CD4-positive, alpha-beta T cell treated with Interleukin-21 for 1 hour (primary cell): Measurements from ENCODE around the gene PALB2.

ENCODE experiments used
- DNase-seq: peaks from one replicate; pipeline ENCODE4 v3.0.0-alpha.2; 2020

The PALB2 gene

DNA sequence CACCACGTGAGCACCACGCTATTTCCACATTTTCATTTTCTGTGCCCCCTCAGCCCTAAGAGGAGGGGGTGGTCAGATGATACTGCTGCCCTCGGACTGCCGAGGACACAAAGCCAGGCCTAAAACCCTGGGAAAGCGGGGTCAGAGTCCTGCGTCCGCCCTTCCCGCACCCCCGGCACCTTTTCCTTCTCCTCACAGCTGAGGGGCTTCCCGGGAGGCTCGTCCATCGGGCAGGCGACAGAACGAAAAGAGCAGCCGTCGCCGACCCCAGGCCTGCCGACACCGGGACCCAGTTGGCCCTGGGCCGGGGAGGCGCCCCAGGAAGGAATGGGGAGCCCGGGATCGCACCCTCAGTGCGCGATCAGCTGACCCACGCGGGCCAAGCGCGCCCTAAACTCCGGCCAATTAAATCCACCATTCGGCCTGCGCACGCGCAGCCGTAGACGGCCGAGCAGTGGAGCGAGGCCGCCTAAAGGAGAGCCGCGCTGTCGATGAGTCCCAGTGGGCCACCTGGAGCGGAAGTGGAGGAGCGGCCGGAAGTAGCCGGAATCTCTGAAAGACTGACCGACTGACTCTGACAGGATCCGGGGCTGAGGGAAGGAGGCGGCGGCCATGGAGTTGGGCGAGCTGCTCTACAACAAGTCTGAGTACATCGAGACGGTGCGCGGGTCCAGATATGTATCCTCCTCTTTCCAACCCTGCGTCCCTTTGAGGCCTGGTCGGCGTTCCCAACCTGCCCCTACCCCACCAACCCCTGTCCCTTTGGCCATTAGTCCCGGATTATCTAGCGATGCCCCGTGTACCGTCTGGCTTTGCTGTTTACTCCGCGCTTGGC is at the start of gene PALB2, which contains the start of gene DCTN5:
Gene PALB2 (minus strand): TSS at position 380 of the 835 bp plus-strand sequence. CDS start 153 bp downstream, at position 227.
Gene DCTN5 (plus strand): TSS at position 536 of the 835 bp plus-strand sequence. CDS start 77 bp downstream, at position 613.
- peak; percentile 90 for DNase-seq

GRCh38 chr16:23689442-23690187 is 48.5 kb upstream of the PALB2 start:
- no peak for DNase-seq

- DNase-seq: no peak
These were observed 46.1 kb upstream of the PALB2 start for GRCh38 chr16:23687034-23687808.

DNA sequence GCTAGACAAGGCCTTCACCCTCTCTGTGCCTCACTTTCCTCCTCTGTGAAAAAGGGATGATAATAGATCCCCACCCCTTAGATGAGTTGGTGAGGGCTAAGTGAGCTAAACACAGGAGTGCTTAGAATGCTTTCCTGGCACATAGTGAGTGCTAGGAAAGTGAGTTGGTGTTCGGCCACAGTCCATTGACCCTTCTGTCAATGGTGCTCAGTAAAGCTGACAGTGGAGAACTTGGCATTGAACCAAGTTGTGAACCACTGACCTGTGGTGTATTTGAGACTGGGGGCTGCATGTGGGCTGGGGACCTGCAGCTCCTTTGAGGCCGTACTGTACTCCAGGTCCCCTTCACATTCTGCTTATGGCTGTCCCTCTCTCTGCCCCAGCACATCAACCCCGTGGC is 42.4 kb upstream of the PALB2 start:
- no peak for DNase-seq

GRCh38 chr16:23682181-23682580 is 41.1 kb upstream of the PALB2 start:
- no peak for DNase-seq

- DNase-seq: no peak
These were observed 38.9 kb upstream of the PALB2 start for GRCh38 chr16:23679986-23680336.

DNA sequence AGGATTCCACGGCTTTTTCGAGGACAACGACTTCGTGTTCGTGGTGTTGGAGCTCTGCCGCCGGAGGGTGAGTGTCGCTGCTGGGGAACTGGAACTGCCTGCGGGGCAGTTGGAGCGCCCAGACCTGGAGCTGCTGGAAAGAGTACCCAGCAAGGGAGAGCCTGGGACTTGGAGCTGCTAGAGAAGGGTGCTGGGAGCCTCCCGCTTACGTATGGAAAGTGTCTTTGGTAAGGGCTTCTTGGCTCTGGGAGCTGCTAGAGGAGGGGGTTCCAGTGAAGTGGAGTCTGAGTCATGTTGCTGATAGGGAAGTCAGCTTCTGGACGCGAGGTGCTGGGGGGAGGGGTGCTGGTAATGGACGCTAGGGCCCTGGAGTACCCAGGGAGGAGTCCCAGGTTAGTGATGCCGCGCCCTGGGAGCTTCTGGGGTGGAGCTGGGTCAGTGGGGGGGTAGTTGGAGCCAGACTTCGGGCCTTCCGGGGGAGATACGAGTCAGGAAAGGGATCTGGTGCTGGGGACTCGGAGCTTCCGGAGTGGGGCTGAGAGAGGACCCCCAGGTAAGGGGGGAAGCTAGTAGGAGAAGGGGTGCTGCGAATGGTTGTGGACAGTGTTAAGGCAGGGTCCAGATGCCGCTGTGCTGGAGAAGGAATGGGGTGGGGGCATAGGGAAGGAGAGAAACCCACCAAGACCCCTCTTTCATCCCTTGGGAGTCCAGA is 38.3 kb upstream of the PALB2 start:
- DNase-seq: no peak

- peak; percentile 76 for DNase-seq
These were observed 37.5 kb upstream of the PALB2 start, which contains the start of gene PLK1 for GRCh38 chr16:23678430-23679273. TSS of gene PLK1 (plus strand) at chr16:23678889. CDS start at chr16:23678933, 44 bp downstream.

DNA sequence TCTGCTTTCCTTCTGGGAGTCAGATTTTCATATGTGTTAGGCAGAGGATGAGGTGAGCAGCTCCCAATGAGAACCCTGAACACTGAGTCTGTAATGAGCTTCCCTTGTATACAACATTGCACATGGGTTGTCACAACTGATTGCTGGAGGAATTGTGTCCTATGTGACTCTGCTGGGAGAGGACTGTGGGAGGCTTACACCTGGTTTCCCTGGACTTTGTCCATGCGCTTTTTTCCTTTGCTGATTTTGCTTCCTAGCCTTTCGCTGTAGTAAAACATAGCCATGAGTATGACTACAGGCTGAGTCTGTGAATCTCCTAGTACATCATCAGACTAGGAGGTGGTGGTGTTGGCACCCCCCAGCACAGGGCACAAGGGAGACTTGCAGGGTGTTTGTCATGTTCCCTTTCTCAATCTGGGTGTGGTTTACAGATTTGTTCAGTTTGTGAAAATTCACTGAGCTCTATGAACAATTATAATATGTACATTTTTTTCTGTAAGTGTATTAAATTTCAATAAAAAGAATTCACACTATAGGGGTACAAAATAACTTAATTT is 35.9 kb upstream of the PALB2 start:
- no peak for DNase-seq

DNA sequence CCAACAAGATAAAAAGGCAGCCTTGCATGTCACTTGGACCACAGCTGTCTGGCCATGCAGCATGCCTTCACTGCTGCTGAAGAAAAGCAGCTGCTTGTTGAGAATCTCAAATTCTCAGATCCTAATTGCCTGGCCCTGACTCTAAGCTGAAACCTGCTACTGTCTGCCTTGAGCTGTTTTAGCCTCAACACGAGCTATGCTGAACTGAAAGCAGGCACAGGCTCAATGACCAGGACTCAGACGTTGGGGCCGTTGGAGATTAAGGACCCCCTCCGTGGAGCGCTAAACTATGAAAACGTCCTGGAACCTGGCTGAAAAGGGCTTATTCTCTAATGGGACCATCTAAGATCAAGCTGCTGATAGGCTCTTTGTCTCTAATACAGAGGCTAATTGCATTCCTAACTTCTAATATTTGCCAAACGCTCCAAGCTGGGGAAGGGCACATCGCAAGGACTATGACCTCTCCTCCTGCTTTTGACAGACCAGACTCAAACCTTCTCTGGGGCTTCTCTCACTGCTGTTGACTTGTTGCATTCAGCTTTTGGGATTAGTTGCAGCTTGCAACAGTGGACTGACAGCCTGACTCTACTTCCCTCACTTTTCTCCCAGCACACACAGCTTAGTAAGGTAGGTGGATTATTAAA is 33.0 kb upstream of the PALB2 start:
- DNase-seq: no peak

DNA sequence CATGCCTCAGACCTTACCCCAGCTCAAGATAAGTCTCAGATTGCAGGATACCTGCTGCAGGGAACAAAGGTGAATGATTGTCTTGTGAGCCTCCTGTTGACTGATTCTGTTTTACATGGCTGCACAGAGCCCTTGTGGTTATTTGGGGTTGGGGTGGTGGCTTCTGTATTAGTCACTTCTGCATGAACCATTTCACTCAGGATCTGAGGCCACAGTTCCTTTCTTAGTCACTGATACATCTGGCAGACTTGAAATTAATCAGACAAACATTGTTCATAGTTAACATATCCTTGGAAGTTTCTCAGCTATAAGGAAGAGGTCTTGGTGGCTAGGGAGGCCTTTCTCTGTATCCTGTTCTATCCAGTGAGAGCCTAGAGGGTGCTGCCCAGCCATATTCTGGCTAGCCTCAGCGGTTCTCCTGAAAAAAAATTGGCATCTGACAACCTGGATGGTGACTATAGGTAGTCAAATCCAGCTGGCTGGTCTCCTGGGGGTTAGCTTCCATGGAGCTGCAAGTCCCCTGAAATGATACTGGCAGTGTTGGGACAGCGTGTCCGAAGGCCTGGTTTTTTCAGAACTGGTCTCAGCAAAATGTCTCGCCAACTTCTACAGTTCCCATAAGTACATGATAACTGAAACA is 29.1 kb upstream of the PALB2 start:
- no peak for DNase-seq

DNA sequence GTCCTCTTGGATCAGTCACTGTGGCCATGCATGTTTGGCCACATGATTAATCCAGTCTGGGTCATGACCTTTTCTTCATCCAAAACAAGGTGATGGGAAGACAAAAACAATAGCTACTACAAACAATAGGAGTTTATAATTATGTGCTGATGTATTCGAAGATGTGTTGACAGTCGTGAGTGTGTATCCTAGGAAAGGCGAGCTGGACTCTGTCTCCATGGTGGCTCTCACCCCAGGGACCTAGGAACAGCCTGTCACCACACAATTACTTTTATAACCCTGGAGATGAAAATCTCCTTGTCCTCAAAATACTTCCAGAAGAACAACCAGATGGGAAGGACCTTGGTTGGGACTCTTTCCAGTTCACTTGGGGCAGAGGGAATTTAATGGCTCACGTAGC is 27.8 kb upstream of the PALB2 start:
- DNase-seq: no peak

GRCh38 chr16:23668225-23668624 is 27.1 kb upstream of the PALB2 start:
- DNase-seq: no peak

GRCh38 chr16:23667355-23667659 is 26.2 kb upstream of the PALB2 start:
- DNase-seq: no peak

DNA sequence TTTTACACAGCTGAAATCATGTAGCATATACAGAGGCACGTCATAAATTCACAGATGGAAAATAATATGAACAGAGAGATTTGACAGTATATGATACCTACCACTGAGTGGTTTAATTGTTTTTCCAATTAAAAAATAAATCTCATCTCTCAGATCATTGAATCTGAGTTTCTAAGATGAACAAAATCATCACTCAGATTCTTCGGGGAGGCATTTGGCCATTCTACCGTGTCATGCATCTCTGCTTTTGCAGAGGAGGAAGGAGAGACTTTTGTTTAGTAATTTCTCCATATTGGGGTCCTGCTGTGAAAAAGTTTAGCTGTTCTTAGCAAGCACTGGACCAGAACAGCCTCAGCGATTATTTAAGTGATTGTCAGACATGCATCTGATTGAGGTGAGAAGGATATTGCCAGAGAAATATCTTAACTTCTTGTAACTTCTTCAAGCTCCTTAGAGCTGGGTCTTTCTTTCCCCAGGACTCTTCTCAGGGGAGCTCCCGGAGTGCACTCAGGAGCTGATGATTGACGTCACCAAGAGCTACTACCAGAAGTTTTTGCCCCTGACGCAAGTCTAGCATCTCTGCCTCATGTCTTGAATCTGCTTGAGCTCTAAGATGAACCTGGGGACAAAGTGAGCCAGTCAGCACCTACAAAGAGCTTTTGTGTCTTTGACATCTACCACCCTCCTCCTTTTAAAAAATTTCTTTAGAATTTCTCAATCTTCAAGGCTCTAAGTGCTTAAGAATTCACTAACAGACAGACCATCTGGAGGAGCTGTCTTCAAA is 25.7 kb upstream of the PALB2 start:
- no peak for DNase-seq

GRCh38 chr16:23663918-23664317 is 22.8 kb upstream of the PALB2 start:
- no peak for DNase-seq

DNA sequence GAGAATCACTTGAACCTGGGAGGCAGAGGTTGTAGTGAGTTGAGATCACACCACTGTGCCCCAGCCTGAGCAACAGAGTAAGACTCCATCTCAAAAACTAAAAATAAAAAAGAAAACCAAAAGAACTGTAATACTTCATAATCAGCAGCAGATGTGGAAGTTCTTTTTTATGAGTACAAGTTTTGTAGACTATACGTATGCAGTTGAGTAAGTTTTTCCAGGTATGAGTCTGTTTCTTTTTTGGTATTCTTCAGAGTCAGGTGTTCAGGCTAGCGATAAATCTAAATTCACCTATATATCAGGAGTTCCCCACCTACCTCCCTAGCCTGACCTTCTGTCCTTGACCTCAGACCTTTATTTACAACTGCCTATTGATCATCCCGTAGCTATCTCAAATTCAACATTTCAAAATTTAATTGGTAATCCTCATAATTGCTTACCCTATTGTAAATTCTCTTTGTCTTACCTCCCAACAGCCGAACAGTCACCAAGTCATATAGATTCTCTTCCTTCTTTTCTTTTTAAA is 10.9 kb upstream of the PALB2 start:
- DNase-seq: no peak

GRCh38 chr16:23650674-23651416 is 9.7 kb upstream of the PALB2 start:
- DNase-seq: no peak
